ENCODE measurements around the gene SNCG.
"Not testable (repeated sequence)": the region's sequence is repeated elsewhere in the genome, so short reads cannot be mapped to it uniquely, and the experiment has no call there.

SNCG gene

DNA sequence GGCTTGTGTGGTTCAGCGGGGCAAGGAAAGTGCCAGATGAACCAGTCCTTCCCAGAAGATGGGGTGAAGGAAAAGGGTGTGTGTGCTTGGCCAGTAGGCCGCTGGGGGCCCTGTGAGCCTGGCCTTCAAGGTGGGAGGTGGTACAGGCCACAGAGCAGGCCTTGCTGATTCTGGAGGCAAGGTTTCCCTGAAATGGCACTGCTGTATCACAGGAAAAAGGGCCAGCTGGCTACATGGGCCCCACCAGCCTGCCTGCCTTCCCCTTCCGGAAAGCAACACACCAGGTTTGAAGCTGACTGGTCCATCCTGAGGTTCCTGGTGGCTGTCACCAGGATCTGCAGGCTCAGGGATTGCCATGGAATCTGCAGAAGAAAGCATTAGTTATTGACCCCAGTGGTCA lies 13.5 kb upstream of the SNCG start:
- no peak for DNase-seq (ENCODE audit: low spot score)

DNA sequence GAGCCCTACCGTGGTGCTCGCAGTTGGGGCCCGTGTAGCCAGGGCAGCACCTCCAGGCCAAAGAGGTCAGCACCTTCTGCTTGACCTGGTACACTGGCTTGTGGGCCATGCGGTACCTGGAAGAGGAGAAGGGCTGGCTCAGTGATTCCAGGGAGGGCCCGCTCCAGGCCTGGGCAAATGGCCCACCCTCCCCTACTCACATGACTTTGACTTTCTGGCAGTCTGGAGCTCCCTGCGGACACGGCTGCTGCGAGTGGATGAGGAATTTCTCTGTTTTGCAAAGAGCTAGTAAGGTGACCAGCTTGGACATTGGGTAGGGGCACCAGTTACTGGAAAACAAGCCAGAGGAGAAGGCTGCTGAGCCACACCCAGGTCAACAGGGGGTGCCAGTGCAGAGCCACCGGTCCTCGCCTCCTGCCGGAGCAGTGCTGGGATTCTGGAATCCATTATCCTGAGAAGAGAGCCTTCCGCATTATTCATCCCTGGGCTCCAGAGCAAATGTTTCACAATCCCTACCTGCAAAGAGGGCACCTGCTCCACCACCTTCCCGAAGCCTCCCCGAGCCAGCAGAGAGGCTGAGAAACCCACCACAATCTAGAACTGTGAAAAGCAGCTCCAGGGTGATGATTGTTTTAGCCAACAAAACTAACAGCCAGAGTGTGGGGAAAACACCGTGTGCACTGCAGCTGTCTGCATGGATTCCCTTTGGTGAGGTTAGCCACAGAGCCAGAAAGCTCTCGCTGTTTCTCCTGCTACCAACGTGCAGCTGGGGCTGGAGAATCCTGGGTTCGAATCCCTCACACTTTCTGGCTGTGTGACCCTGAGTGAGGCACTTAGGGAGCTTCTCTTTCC lies 12.8 kb upstream of the SNCG start:
- no peak for DNase-seq (ENCODE audit: low spot score)

DNA sequence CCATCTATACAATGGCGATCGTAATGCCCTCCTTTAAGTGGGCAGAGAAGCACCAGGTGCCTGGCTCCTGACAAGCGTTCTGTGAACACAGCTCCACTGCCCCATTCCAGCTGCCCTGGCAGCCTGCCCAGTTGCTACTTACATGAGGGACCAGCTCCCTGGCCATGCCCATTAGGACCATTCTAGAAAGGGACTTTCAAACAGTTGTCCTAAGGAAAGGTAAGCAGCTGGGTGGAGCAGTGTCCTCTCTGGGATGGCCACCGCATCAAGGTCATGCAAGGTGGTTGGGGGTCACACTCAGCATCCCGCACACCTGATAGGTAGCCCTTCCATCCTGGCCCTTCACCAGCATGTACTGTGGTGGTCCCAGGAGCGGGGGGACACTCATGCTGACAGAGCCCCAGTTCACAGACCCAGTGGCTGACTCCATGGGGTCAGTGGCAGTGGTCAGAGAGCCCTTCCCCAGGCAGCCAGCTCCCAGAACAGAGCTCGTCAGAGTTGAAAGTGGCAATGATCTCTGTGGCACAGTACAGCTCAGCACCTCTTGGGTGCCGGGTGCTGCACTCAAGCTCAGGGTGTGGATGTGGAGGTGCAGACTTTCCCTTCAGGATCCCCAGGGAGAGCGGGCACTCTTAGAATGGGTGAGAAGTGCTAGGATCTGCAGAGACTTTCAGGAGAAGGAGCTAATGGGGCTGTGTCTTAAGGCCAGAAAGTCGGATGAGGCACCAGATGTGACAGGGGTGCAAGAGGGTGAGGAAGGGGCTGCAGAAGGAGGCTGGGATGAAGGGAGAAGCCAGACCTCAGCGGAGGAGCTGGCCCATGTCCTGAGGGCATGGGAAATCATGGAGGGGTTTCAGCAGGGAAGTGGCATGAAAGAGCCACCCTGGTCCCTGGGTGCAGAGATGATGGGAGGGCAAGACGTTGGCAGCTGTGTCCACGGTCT lies 11.9 kb upstream of the SNCG start:
- no peak for DNase-seq (ENCODE audit: low spot score)

DNA sequence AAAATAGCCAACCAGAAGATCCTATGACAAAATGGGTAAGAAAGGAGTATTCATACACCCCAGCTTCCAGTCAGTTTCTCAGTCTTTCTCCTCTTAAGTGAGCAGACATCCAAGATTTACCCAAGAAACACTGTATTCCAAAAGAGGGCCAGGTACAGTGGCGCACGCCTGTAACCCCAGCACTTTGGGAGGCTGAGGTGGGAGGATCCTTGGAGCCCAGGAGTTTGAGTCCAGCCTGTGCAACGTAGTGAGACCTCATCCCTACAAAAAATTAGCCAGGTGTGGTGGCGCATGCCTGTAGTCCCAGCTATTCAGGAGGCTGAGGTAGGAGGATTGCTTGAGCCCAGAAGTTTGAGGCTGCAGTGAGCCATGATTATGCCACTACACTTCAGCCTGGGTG lies 10.6 kb upstream of the SNCG start:
- DNase-seq (ENCODE audit: low spot score), result not testable (repeated sequence)

DNA sequence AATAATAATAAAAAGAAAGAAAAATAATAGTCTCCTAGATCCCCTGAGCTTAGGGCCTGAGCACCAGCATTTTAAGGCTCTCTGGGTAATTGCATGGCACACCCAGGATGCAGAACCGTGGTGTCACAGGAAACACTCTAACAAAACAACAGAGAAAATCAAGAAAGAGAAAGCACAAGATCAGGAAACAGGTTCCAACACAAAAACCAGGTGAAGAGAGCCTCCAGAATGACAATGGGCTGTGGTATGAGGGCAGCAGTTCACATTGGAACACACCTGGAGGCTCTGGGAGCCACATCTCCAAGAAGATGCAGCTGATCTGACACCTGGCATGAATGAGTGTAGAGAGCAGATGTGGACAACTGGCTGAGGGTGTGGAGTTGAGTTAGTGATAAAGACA lies 8.1 kb upstream of the SNCG start:
- DNase-seq (ENCODE audit: low spot score), result no peak

DNA sequence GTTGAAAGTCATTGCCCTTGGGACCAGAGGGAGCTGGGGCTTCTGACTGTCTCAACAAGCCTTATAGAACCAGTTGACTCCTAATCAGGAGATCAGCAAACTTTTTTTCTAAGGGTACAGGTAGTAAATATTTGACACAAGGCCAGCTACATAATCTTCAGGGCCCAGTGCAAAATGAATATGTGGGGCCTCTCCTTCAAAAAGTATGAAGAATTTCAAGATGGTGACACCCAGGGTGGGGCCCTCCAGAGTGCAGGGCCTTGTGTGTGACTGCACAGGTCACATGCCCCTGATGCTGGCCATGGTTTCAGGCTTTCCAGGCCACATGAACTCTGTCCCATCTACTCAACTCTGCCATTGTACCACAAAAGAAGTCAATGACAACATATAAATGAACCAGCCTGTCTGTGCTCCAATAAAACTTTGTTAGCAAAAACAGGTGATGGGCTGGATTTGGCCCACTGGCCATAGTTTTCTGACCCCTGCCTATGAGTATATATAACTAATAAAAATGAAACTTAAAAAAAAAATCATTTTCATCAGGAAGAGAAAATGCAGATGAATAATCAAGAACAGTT lies 7.1 kb upstream of the SNCG start:
- DNase-seq (ENCODE audit: low spot score), result no peak

DNA sequence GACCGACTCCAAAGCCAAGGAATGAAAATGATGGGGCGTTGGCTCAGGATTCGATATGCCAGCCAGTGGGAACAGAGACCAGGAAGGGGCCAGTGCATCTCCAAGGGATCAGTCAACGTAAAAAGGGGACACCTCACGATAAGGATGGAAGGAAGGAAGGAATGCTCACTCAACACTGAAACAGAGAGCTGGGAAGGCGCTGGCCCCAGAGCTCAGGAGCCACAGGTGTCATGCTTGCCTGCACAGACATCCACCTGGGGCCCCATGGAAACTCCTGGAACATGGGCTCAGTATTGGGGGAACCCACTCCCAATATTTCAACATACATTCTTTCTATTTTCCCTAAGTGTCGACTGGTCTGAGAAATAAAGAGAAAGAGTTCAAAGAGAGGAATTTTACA lies 6.3 kb upstream of the SNCG start:
- DNase-seq (ENCODE audit: low spot score), result no peak

DNA sequence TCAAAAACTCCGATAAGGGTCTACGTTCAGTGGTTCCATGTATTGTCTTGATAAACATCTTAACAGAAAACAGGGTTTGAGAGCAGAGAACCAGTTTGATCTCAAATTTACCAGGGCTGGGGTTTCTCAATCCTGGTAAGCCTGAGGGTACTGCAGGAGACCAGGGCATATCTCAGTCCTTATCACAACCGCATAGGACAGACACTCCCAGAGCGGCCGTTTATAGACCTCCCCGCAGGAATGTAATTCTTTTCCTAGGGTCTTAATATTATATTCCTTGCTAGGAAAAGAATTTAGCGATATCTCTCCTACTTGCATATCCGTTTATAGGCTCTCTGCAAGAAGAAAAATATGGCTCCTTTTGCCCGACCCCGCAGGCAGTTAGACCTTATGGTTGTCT lies 5.7 kb upstream of the SNCG start:
- not testable (repeated sequence) for DNase-seq (ENCODE audit: low spot score)

DNA sequence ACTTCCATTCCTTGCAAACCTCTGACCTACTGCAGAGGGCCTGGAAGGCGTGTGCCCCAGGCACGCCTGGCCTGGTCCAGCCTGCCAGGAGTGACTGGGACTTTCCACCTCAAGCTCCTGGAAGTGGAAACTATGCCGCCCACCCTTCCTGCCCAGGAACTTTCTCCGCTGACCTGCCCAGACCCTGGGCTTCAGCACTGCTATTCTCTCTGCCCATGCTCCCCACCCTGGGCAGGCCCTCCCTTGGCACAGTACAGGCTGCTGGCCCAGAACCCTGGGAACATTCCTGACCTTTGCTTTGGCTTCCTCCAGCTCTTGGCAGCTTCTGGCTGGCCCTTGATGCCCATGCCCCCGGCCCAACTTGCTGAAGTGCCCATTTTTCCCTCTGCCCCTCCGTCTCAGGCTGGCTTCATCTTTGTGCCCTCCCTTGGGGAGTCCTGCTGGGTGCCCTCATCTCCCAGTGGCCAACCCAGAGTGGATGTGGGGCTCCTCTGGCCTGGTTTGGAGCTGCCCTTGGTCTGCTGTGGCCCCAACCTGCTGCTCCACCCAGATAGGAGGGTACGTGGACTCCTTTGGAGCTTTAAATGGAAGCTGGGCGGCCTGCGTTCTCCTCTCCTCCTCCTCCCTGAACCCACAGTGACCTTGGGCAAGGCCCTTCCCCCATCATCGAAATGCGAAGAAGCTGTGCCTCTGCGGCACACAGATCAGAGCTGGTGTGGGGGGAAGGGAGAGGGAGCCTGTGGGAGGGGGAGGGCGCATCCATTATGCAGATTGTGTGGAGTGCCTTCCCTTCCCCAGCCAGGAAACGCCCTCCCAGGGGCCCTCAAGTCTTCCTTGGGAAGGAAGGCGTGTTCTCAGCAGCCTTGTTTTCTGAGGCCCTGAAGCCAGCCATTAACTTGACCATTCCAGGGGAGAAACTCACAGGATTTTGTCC lies 4.4 kb upstream of the SNCG start:
- DNase-seq (ENCODE audit: low spot score), result no peak

DNA sequence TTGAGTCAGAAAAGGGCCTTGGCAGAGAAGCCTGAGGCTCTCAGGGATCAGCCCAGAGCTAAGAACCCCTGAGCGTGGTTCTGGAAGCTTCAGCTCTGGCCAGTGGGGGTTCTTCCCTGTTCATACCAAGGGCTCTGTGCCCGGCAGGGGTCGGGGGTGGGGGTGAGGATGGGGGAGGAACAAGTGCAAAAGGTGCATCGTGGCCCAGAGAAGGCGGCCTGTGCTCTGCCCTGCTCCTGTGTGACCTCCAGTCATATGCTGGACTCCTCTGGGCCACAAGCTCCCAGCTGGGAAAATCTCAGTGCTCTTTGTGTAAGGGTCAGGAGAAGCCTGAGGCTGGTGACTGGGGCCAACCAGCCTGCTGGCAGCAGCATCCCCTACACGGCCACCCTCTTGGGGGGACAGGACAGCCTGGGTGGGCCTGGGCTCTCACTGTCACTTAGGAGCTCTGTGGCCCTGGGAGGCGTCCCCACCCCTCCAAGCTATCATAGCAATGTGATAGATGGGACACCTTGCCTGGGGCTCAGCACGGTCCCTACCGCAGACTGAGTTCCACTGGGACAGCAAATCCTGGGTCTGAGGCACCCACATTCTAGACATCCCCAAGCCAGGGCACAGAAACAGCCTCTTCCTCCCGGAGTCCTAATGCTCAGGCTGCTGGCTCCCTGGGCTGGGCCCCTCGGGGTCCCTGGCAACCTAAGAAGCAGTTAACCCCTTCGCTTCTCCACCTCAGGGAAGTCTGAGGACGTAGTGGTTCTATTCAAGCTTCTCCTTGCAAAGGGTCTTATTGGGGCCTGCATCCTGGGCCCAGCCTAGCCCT lies 3.5 kb upstream of the SNCG start:
- DNase-seq (ENCODE audit: low spot score), result no peak

DNA sequence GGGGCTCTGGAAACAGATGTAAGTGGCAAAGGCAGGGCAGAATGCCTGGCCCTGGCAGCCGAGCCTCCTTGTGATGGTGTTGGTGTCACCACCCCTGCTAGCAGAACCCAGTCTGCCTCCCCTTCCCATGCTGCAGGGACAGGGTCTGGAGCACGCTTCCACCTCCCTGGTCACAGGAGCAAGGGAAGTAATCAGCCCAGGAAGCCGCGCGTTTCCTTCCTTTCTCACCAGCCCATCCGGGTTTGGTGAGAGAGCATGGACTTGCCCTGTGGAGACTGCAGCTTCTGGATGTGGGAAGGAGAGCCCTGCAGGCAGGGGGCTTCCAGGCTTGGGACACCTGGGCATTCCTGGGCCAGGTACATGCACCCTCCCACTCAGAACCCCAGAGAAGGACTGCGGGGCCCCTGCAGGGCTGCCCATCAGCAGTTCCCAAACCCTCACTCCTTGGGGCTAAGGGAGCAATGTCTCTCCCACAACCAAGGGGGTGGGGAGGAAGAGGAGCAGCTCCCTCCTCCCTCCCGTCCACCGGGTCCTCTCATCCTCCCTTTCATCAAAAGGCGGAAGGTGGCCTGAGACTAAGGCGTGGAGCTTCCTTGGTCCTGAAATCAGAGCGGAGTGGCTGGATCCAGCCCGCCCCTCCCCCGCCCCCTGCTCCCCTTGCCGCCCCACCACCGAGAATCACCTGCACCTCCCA lies 2.8 kb upstream of the SNCG start:
- DNase-seq (ENCODE audit: low spot score), result no peak

DNA sequence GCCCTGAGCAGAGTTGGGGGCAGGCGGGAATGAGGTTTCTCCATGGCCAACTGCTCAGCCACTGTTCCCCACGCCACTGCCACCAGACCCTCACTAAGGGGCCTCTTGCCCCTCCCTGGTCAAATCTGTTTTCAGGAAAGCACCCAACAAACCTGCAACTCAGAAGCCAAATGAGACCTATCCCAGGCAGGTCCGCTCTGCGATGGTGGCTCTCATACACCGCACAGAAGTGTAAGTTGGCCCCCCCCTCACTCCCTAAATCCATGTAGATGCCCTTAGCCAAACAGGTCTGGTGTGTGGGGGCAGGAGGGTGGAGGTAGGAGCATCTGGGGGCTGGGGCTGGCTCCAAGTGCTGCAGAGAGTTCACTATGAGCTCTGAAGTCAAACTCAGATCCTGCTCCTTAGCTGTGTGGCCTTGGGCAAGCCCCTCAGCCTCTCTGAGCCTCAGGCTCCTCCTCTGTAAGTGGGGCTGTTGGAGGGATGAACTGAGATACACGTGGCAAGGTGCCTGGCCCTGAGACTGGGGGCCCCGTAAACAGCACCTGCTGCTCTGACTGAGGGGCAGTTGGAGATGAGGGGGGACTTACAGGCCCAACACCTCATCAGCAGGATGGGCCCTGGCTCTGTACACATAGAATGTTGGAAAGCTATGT lies 2.1 kb upstream of the SNCG start:
- no peak for DNase-seq (ENCODE audit: low spot score)

DNA sequence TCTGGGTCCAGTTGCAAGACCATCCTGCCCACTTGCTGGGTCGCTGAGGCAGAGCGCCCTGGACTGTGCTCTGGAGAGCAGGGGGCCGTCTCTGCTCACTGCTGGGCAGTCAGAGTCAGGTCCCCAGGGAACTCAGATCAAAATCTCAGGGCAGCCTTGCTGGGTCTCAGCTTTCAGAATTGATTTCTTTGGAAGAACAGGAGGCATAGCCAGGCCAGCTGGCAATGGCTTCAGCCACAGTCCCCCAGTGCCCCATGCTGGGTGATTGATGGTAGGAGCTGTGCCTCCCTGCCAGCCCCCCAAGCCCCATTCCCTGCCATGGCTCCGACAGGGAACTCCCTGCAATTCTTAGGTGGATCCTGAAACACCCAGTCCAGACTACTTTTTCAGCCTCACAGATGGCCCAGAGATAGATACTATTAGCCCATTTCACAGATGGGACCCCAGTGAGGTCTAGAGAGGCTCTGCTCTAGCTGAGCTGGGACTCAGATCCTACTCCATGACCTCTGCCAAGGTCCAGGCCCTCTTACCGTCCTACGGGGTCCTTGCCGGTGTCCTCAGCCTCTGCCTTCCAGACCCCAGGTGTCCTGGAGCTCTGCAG lies 1.5 kb upstream of the SNCG start:
- DNase-seq (ENCODE audit: low spot score), result no peak

DNA sequence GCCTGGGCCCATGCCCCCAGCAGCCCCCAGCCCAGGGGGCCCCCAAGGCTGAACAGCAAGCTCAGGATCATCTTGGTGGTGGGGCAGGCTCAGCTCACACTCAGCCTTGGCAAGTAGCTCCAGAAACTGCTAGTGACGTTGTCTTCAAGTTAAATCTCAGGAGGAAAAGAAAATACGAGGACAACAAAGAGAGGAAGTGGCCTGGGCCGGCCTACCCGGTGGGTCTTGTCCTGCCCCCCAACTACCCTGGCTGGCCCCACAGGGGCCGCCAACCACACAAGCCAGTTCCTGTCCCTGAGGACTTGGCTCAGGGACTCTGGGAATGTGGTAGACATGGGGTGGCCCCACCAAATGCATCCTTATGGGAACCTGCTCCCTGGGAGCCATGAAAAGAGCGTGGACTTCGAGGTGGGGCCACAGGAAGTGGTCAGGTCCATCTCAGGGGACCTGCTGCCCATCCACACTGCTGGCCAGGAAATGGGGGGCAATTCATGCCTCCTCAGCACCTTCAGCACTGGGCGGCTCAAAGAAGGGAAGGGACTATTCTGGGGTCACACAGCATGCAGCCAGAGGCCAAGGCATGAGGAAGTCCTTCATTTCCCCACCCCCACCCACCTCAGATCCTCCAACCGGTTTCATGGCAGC lies 806 bp upstream of the SNCG start, which contains the start of gene MMRN2:
Gene MMRN2, minus strand, starts transcription at position 145 of the 645 bp plus-strand sequence. Its CDS starts 74 bp downstream, at position 71.
- DNase-seq (ENCODE audit: low spot score), result no peak

DNA sequence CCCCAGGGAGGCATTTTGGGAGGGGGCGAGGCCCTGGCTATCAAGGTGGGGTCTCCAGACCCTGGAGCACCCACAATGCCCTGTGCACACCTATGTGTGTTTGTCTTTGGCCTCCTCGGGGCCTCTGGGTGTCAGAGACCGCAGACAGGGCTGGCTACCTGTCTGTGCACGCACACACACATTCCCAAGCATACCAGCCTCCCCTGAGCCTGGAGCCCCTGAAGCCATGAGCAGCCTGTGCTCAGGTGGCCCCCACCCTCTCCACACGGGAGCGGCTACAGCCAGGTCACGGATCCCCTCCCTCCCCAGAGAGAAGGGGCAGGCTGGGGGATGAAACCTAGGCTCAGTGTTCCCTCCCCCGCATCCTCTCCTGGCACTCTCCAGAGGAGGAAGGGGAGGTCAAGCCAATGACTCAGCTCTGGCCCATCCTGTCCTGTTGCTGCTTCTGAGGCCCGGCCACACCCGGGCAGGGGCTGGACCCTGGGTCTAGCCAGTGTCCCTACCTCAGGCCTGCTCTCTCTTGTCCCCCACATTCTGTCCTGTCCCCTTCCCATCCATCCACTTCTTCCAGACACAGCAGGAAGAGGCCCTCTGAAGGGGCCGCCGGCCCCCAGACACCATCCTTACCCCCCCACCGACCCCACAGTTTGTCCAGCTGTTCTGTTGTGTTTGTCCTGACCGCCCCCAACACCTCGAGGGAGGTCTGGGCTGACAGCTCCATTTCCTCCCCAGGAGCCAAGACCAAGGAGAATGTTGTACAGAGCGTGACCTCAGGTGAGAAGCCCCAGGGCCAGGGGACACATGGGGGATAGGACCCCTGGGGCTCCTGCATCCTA lies 720 bp downstream of the SNCG start:
- DNase-seq (ENCODE audit: low spot score), result no peak

DNA sequence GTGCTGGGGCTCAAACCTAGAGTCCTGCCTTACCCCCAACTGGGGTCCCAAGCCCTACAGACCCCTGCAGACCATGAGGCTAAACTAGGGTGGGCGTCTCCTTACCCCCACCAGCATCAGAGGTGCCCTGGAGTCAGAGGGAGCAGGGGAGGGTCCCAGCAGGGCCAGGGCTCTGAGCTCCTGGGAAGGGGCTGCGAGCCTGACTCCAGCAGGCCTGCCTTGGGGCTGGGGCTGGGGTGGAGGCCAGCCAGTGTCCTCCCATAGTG lies 1.3 kb downstream of the SNCG start:
- no peak for DNase-seq (ENCODE audit: low spot score)

DNA sequence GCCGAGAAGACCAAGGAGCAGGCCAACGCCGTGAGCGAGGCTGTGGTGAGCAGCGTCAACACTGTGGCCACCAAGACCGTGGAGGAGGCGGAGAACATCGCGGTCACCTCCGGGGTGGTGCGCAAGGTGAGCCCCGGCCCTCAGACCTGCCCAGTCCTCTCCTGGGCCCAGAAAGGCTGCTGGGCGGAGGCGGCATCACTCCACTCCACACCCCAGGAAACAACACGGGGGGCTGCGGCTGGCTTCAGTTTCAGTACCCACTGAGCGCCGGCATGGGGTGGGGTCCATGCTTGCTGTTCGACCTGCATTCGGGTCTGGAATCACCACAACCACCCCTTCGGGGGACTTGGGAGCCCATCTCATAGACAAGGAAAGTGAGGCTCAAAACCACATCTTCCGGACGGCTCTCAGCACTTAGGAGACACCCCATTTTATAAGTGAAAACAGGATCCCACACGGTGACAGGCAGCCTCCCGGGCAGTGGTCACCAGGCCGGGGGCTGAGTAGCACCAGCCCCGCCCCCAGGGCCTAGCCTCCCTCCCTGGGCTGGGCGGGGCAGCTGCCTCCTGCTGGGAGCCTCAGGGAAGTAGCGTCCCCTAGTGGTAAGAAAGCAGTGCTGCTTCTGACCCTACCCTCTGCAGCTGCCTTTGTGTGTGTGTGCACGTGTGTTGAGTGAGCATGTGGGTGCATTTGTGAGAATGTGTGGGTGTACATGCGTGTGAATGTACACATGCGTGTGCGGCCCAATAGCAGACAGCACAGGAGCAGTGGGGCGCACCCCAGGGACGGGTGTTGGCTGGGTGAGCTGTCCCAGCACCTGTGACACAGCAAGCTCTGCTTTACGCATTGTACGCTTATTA lies 1.8 kb downstream of the SNCG start:
- DNase-seq (ENCODE audit: low spot score), result peak; percentile 69
